ENCODE measurements around the gene HDGF.

HDGF gene

DNA sequence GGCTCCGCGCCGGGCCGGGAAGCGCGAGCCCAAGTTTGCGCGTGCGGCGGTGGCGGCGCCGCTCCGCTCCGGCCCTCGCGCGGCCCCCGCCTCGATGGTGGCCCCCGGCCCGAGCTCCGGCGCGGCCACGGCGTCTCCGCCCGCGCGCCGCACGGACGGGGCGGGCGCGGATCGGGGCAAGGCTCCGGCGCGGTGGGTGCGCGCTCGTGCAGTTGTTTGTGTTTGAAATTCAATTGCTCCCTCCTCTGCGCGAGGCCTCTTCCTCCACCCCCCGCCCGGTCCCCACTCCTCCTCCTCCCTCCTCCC, at the start of gene HDGF:
TSS of gene HDGF (minus strand) at position 225 of the 306 bp plus-strand sequence. CDS start 246 bp downstream, outside the sequence.
- no peaks in the 10 kb centered on the region for H3K9me3 ChIP-seq (ENCODE audit: control insufficient read depth, insufficient read depth, low read length)
- H3K27ac ChIP-seq (ENCODE audit: low read length): no peak within 1 kb of the TSS
- WGBS (ENCODE audit: insufficient coverage, insufficient read length): no CpG with 5 or more reads among the region's 48 CpGs
- DNase-seq (ENCODE audit: low read depth, low spot score): no peak
- H3K27me3 ChIP-seq (ENCODE audit: control insufficient read depth, insufficient read depth, low read length): no peaks in the 10 kb centered on the region
- H3K4me3 ChIP-seq (ENCODE audit: low read length): peak within 1 kb of the TSS; percentile 93
- H3K36me3 ChIP-seq (ENCODE audit: control insufficient read depth, insufficient read depth, low read length): no peaks in the 10 kb centered on the region
- peaks cover 14% of the 10 kb centered on the region for H3K4me1 ChIP-seq (ENCODE audit: control insufficient read depth, insufficient read depth, low read length)

DNA sequence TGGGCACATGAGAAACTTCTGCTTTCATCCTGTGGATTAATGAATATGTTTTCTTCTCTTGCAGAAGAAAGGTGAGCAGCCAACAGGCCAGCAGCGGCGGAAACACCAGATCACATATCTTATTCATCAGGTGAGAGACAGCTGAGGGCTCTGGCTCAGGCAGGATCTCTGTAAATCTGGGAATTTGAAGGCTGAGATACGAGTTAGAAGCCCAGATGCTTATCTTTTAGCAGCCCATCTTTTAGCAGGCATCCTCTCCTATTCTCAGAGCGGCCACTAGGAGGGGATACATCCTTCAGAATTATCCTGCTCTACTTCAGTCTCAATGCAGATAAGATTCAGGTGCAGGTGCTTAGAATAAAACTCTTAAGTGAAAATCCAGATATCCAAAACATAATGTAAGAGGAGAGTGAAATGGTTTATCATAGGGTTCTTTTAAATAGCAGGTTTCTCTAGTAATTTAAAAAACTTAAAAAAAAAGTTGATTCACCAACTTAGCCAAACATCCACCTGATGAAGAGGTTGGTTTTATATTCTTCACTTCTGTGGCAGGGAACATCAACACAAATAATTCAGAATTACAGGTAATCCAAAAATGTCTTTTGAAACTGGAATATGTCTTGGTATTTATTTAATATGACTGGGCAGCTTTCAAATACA, 45.9 kb upstream of the HDGF start:
- Histone ChIP-seq H3K27ac (ENCODE audit: low read length) (no peak overlapping the region), H3K36me3 (ENCODE audit: control insufficient read depth, insufficient read depth, low read length) (peaks cover 24% of the 10 kb centered on the region; the same call in 1 of the 2 replicates), H3K9me3 (ENCODE audit: control insufficient read depth, insufficient read depth, low read length) (no peaks in the 10 kb centered on the region), H3K4me1 (ENCODE audit: control insufficient read depth, insufficient read depth, low read length) (no peaks in the 10 kb centered on the region), H3K27me3 (ENCODE audit: control insufficient read depth, insufficient read depth, low read length) (no peaks in the 10 kb centered on the region), H3K4me3 (ENCODE audit: low read length) (no peak overlapping the region)
- peak; percentile 41 for DNase-seq (ENCODE audit: low read depth, low spot score)
- WGBS (ENCODE audit: insufficient coverage, insufficient read length): no CpG with 5 or more reads among the region's 4 CpGs

DNA sequence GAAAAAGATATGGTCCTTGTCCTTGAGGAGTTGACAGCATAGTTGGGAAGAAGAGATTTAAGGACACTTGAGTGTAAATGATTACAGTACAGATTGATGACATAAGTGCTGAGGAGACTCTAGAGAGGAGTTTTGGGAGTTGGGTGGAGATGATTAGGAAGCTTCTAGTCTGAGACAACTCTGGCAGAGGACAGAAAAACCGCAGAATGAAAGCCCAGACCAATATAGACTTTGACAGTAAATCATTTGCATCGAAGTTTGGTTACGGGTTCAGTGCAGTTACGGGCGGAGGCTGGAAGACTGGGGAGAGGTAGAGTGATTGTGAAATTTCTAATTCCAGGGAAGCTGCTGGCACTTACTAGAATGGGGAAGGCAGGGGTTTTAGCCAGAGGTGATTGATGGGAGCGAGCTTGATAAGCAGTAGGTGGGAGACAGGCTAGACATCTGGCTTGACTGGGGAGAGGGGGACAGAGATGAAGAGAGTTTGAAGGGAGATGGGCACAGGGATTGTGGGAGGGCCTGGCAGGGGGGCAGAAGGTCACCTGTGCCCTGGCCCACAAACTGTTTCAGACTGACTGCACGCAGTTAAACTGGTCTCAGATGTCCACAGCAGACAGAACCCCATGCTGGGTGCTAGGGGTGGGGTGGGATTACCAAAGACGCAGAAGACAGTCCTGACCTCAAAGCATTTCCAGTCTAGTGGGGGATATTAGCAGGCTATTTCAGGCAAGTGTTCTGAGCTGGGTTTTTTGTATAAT, 45.0 kb upstream of the HDGF start:
- H3K4me3 ChIP-seq (ENCODE audit: low read length): no peak overlapping the region
- no peaks in the 10 kb centered on the region for H3K27me3 ChIP-seq (ENCODE audit: control insufficient read depth, insufficient read depth, low read length)
- H3K36me3 ChIP-seq (ENCODE audit: control insufficient read depth, insufficient read depth, low read length): peaks cover 27% of the 10 kb centered on the region; the same call in 1 of the 2 replicates
- H3K9me3 ChIP-seq (ENCODE audit: control insufficient read depth, insufficient read depth, low read length): no peaks in the 10 kb centered on the region
- no CpG with 5 or more reads among the region's 8 CpGs for WGBS (ENCODE audit: insufficient coverage, insufficient read length)
- H3K27ac ChIP-seq (ENCODE audit: low read length): no peak overlapping the region
- no peak for DNase-seq (ENCODE audit: low read depth, low spot score)
- H3K4me1 ChIP-seq (ENCODE audit: control insufficient read depth, insufficient read depth, low read length): no peaks in the 10 kb centered on the region

DNA sequence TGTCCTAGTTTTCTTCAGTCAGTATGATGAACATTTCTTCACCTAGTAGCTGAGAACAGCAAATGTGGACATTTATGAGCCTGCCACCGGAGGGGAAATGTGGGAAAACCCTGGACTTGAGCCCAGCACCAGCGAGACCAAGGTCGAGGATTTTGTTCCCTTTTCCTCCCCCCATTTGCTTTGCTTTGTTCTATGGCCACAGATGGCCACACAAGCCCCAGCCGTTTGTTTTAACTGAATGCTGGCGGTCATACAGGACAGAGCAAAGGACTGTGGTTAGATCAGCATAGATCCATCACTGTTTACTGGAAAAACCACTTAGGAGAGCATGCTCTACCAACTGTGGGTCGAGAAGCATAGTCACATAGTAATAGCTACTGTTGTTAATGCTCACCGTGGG, 44.3 kb upstream of the HDGF start:
- Histone ChIP-seq H3K27ac (ENCODE audit: low read length) (no peak overlapping the region), H3K9me3 (ENCODE audit: control insufficient read depth, insufficient read depth, low read length) (no peaks in the 10 kb centered on the region), H3K36me3 (ENCODE audit: control insufficient read depth, insufficient read depth, low read length) (peaks cover 27% of the 10 kb centered on the region; the same call in 1 of the 2 replicates), H3K4me1 (ENCODE audit: control insufficient read depth, insufficient read depth, low read length) (no peaks in the 10 kb centered on the region), H3K4me3 (ENCODE audit: low read length) (no peak overlapping the region), H3K27me3 (ENCODE audit: control insufficient read depth, insufficient read depth, low read length) (no peaks in the 10 kb centered on the region)
- DNase-seq (ENCODE audit: low read depth, low spot score): no peak
- WGBS (ENCODE audit: insufficient coverage, insufficient read length): no CpG with 5 or more reads among the region's 7 CpGs

DNA sequence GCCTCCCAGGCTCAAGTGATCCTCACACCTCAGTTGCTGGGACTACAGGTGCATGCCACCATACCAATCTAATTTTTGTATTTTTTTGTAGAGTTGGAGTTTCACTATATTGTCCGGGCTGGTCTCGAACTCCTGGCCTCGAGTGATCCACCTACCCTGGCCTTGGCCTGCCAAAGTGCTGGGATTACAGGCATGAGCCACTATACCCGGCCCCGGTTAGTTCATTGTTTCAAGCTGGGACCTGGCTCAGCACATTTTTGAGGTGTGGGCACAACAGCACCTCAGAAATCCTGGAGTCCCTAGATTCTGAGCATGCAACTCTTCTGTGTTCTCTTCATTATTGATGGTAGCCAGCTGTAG, 43.9 kb upstream of the HDGF start:
- Histone ChIP-seq H3K9me3 (ENCODE audit: control insufficient read depth, insufficient read depth, low read length) (no peaks in the 10 kb centered on the region), H3K27ac (ENCODE audit: low read length) (no peak overlapping the region), H3K4me3 (ENCODE audit: low read length) (no peak overlapping the region), H3K36me3 (ENCODE audit: control insufficient read depth, insufficient read depth, low read length) (peaks cover 24% of the 10 kb centered on the region; the same call in 1 of the 2 replicates), H3K4me1 (ENCODE audit: control insufficient read depth, insufficient read depth, low read length) (no peaks in the 10 kb centered on the region), H3K27me3 (ENCODE audit: control insufficient read depth, insufficient read depth, low read length) (no peaks in the 10 kb centered on the region)
- WGBS (ENCODE audit: insufficient coverage, insufficient read length): no CpG with 5 or more reads among the region's 5 CpGs
- DNase-seq (ENCODE audit: low read depth, low spot score): no peak

DNA sequence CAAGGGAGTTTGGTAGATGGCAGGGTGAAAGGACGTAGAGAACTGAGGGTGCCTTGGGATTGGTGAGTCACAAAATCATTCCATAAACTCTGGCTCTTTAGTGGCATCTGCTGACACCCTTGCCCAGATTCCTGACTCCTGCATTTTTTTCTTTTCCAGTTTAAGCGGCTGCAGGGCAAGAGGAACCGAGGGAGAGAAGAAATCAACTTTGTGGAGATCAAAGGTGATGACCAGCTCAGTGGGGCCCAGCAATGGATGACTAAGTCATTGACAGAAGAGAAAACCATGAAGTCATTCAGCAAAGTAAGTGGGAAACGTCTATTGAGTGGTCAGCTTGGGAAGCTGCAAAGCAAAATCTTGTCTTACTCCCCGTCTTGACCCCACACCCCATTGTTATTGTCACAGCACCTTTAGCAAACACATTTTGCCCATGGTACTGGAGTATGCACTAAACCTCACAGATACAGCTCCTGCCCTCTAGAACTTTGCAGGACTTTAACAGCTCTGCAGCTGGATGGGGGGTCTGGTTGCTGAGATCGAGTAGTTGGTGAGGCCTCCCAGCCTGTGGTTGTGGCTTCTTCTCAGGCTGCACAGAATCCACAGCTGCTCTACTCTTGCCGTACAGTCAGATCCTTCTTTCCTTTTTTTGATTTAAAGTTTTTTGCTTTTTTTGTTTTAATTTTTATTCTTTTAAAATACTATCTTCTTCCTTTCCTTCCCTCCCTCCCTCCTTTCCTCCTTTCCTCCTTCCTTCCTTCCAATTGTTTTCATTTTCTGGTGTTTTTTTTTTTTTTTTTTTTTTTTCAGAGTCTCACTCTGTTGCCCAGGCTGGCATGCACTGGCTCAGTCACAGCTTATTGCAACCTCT, 43.3 kb upstream of the HDGF start:
- no peak for DNase-seq (ENCODE audit: low read depth, low spot score)
- Histone ChIP-seq H3K36me3 (ENCODE audit: control insufficient read depth, insufficient read depth, low read length) (peaks cover 24% of the 10 kb centered on the region; the same call in 1 of the 2 replicates), H3K27ac (ENCODE audit: low read length) (no peak overlapping the region), H3K27me3 (ENCODE audit: control insufficient read depth, insufficient read depth, low read length) (no peaks in the 10 kb centered on the region), H3K4me3 (ENCODE audit: low read length) (no peak overlapping the region), H3K9me3 (ENCODE audit: control insufficient read depth, insufficient read depth, low read length) (no peaks in the 10 kb centered on the region), H3K4me1 (ENCODE audit: control insufficient read depth, insufficient read depth, low read length) (no peaks in the 10 kb centered on the region)
- WGBS (ENCODE audit: insufficient coverage, insufficient read length): no CpG with 5 or more reads among the region's 7 CpGs

DNA sequence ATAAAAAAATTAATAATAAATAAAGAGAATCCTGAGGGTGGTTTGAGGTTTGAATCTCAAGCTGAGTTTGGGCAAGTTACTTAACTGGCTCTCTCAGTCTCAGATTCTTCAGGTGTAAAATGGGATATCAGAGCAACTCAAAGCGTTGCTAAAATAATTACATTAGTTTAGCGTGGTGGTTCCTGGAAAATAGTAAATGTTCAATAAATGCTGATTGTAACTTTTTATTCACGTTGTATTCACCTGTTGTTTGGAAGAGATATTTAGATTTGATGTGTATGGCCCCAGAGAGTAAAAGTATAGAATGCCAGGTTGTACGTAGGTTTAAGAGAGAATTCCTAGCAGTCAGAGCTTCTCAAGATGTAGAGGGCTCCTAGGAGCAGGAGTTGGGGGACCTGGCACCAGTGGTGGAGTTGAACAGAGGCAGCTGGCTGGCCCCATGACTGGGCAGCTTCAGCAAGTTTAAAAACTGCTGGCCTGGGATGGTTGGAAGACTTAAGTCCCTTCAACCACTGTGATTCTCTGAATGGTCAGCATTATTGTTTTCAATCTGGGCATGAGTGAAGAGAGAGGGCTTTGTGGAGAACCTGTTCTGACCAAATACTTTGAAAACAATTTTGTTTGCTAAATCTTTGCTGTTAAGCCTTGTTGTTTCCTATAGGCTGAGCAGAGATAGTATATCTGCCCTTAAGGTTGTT, 38.3 kb upstream of the HDGF start:
- no peaks in the 10 kb centered on the region for H3K9me3 ChIP-seq (ENCODE audit: control insufficient read depth, insufficient read depth, low read length)
- peaks cover 17% of the 10 kb centered on the region; the same call in 1 of the 2 replicates for H3K36me3 ChIP-seq (ENCODE audit: control insufficient read depth, insufficient read depth, low read length)
- no peak overlapping the region for H3K4me3 ChIP-seq (ENCODE audit: low read length)
- 100% methylated on average over 1 of the region's 4 CpGs for WGBS (ENCODE audit: insufficient coverage, insufficient read length)
- no peak overlapping the region for H3K27ac ChIP-seq (ENCODE audit: low read length)
- no peak for DNase-seq (ENCODE audit: low read depth, low spot score)
- no peaks in the 10 kb centered on the region for H3K27me3 ChIP-seq (ENCODE audit: control insufficient read depth, insufficient read depth, low read length)
- no peaks in the 10 kb centered on the region for H3K4me1 ChIP-seq (ENCODE audit: control insufficient read depth, insufficient read depth, low read length)

DNA sequence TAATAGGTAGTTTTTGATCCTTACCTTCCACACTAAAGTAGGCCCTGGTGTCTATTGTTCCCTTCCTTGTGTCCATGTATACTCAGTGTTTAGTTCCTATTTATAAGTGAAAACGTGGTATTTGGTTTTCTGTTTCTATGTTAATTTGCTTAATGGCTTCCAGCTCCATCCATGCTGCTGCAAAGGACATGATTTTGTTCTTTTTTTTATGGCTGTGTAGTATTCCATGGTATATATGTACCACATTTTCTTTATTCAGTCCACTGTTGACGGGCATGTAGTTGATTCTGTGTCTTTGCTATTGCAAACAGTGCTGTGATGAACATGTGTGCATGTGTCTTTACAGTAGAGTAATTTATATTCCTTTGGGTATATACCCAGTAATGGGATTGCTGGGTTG, 36.7 kb upstream of the HDGF start:
- H3K36me3 ChIP-seq (ENCODE audit: control insufficient read depth, insufficient read depth, low read length): peaks cover 19% of the 10 kb centered on the region; the same call in 1 of the 2 replicates
- H3K9me3 ChIP-seq (ENCODE audit: control insufficient read depth, insufficient read depth, low read length): no peaks in the 10 kb centered on the region
- no peaks in the 10 kb centered on the region for H3K27me3 ChIP-seq (ENCODE audit: control insufficient read depth, insufficient read depth, low read length)
- H3K4me3 ChIP-seq (ENCODE audit: low read length): no peak overlapping the region
- DNase-seq (ENCODE audit: low read depth, low spot score): no peak
- no CpG with 5 or more reads among the region's 2 CpGs for WGBS (ENCODE audit: insufficient coverage, insufficient read length)
- no peaks in the 10 kb centered on the region for H3K4me1 ChIP-seq (ENCODE audit: control insufficient read depth, insufficient read depth, low read length)
- H3K27ac ChIP-seq (ENCODE audit: low read length): no peak overlapping the region

DNA sequence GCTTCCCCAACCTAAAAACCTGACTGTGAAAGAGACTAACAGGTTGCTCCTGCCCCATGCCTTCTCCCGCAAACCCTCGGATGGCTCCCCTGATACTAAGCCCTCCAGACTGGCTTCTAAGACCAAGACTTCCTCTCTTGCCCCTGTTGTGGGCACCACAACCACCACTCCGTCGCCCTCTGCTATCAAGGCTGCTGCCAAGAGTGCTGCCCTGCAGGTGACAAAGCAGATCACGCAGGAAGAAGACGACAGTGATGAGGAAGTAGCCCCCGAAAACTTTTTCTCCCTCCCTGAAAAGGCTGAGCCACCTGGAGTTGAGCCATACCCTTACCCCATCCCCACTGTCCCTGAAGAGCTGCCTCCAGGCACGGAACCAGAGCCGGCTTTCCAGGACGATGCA, 35.2 kb upstream of the HDGF start:
- H3K9me3 ChIP-seq (ENCODE audit: control insufficient read depth, insufficient read depth, low read length): no peaks in the 10 kb centered on the region
- no peaks in the 10 kb centered on the region for H3K27me3 ChIP-seq (ENCODE audit: control insufficient read depth, insufficient read depth, low read length)
- H3K4me3 ChIP-seq (ENCODE audit: low read length): no peak overlapping the region
- no peaks in the 10 kb centered on the region for H3K4me1 ChIP-seq (ENCODE audit: control insufficient read depth, insufficient read depth, low read length)
- H3K27ac ChIP-seq (ENCODE audit: low read length): no peak overlapping the region
- no CpG with 5 or more reads among the region's 10 CpGs for WGBS (ENCODE audit: insufficient coverage, insufficient read length)
- peaks cover 17% of the 10 kb centered on the region; the same call in 1 of the 2 replicates for H3K36me3 ChIP-seq (ENCODE audit: control insufficient read depth, insufficient read depth, low read length)
- no peak for DNase-seq (ENCODE audit: low read depth, low spot score)

DNA sequence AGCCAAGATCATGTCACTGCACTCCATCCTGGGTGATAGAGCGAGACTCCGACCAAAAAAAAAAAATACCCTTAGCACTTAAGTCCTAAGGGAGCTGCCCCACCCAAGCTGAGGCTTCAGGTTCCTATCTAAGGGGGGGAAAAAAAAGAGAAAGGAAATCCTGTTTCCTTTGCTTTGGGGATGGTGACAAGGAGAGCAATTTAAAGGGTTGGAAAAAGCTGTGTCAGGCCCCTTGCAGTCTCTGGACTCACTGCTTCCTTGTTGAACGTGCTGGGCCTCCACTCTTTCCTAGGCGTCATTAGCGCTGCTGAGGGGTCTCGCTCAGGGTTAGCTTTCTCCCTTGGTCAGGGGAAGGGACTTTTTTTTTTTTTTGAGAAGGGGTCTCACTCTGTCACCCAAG, 34.0 kb upstream of the HDGF start:
- WGBS (ENCODE audit: insufficient coverage, insufficient read length): no CpG with 5 or more reads among the region's 6 CpGs
- DNase-seq (ENCODE audit: low read depth, low spot score): no peak
- no peak overlapping the region for H3K4me3 ChIP-seq (ENCODE audit: low read length)
- no peaks in the 10 kb centered on the region for H3K9me3 ChIP-seq (ENCODE audit: control insufficient read depth, insufficient read depth, low read length)
- H3K4me1 ChIP-seq (ENCODE audit: control insufficient read depth, insufficient read depth, low read length): no peaks in the 10 kb centered on the region
- H3K27me3 ChIP-seq (ENCODE audit: control insufficient read depth, insufficient read depth, low read length): no peaks in the 10 kb centered on the region
- peaks cover 14% of the 10 kb centered on the region; the same call in 1 of the 2 replicates for H3K36me3 ChIP-seq (ENCODE audit: control insufficient read depth, insufficient read depth, low read length)
- no peak overlapping the region for H3K27ac ChIP-seq (ENCODE audit: low read length)
